OCI-LY7 (cell line): Measurements from ENCODE around the gene LPCAT3.

Source experiments
- EZH2phosphoT487 ChIP-seq: fragments of 200-600 bp; sonication (generic); IDR thresholded peaks from 2 replicates; pipeline ENCODE4 v1.6.1; 2018; ENCODE audit warnings: low read depth, borderline replicate concordance, mild to moderate bottlenecking, mixed run types, antibody characterized with exemption, low read length, moderate library complexity, mixed read lengths
- TF ChIP-seq, protein P1 (sequence below): fragments of 200-600 bp; sonication (generic); conservative IDR thresholded peaks from 2 replicates; pipeline ENCODE4 v1.5.1; 2014; ENCODE audit warnings: mild to moderate bottlenecking, antibody characterized with exemption, low read length, moderate library complexity, mixed read lengths

DNA sequence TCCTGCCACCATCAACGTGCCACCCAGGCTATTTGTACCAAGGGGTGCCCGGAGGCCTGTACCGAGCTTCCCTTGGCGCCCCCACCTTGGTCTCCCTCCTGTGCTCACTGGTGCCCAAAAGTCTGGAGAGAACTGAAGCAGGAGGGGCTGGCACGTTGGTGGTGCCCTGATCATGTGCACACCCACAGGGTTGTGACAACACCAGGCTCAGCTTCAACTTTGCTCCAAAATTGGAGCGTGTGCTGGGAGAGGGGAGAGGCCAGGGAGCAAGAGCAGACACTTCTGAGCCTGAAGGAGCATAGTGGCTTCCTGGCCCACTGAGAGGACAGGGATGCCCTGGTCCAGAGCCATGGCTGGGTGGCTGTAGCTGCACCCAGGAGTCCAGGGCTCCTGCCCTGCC, 13.0 kb upstream of the LPCAT3 start:
- TF ChIP-seq, protein P1, sequence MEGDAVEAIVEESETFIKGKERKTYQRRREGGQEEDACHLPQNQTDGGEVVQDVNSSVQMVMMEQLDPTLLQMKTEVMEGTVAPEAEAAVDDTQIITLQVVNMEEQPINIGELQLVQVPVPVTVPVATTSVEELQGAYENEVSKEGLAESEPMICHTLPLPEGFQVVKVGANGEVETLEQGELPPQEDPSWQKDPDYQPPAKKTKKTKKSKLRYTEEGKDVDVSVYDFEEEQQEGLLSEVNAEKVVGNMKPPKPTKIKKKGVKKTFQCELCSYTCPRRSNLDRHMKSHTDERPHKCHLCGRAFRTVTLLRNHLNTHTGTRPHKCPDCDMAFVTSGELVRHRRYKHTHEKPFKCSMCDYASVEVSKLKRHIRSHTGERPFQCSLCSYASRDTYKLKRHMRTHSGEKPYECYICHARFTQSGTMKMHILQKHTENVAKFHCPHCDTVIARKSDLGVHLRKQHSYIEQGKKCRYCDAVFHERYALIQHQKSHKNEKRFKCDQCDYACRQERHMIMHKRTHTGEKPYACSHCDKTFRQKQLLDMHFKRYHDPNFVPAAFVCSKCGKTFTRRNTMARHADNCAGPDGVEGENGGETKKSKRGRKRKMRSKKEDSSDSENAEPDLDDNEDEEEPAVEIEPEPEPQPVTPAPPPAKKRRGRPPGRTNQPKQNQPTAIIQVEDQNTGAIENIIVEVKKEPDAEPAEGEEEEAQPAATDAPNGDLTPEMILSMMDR = no peak
- TF ChIP-seq EZH2phosphoT487 = no peak
